Loucy (cell line): ENCODE data around the gene CPNE9.

ENCODE experiments used
- H2AFZ ChIP-seq: fragments of 200-600 bp; sonication (generic); 2 replicates; pipeline ENCODE4 v1.6.0; 2016; ENCODE audit warnings: antibody characterized with exemption, mild to moderate bottlenecking, low read length, moderate library complexity
- H3F3A ChIP-seq: fragments of 200-600 bp; 2 replicates; pipeline ENCODE4 v1.6.0; 2016; ENCODE audit warnings: antibody characterized with exemption, low read depth, mild to moderate bottlenecking
- H3K27me3 ChIP-seq: fragments of 200-600 bp; sonication (generic); 2 replicates; pipeline ENCODE4 v1.6.1; 2014; ENCODE audit warnings: low read length, mild to moderate bottlenecking; ENCODE audit not compliant: insufficient read depth, poor library complexity, severe bottlenecking
- H3K36me3 ChIP-seq: fragments of 200-600 bp; sonication (generic); 2 replicates; pipeline ENCODE4 v1.6.1; 2016; ENCODE audit warnings: low read length; ENCODE audit not compliant: insufficient read depth
- H3K4me1 ChIP-seq: fragments of 200-600 bp; sonication (generic); 2 replicates; pipeline ENCODE4 v1.5.1; 2014; ENCODE audit warnings: low read length, mild to moderate bottlenecking; ENCODE audit not compliant: insufficient read depth, poor library complexity, severe bottlenecking
- H3K4me2 ChIP-seq: fragments of 200-600 bp; sonication (generic); 2 replicates; pipeline ENCODE4 v1.6.0; 2014; ENCODE audit warnings: antibody characterized with exemption, low read length, low read depth, mild to moderate bottlenecking; ENCODE audit not compliant: poor library complexity, severe bottlenecking
- H3K4me3 ChIP-seq: fragments of 200-600 bp; sonication (generic); 2 replicates; pipeline ENCODE4 v1.5.1; 2014; ENCODE audit warnings: low read length, mild to moderate bottlenecking, mixed read lengths; ENCODE audit not compliant: poor library complexity, severe bottlenecking
- H3K79me2 ChIP-seq: fragments of 200-600 bp; sonication (generic); 2 replicates; pipeline ENCODE4 v1.6.1; 2014; ENCODE audit warnings: low read length; ENCODE audit not compliant: insufficient read depth
- H3K9ac ChIP-seq: fragments of 200-600 bp; sonication (generic); 2 replicates; pipeline ENCODE4 v1.6.0; 2014; ENCODE audit warnings: mild to moderate bottlenecking, low read depth, low read length, moderate library complexity; ENCODE audit not compliant: poor library complexity, severe bottlenecking
- H3K9me2 ChIP-seq: fragments of 200-600 bp; sonication (generic); replicated peaks from 2 replicates; pipeline ENCODE4 v1.6.1; 2016; ENCODE audit warnings: low read depth, low read length, mixed read lengths
- H3K9me3 ChIP-seq: fragments of 200-600 bp; sonication (generic); 2 replicates; pipeline ENCODE4 v1.6.1; 2014; ENCODE audit warnings: mild to moderate bottlenecking, antibody characterized with exemption, low read length, low read depth; ENCODE audit not compliant: insufficient read depth
- H4K20me1 ChIP-seq: fragments of 200-600 bp; sonication (generic); 2 replicates; pipeline ENCODE4 v1.6.0; 2014; ENCODE audit warnings: antibody characterized with exemption, low read length, mild to moderate bottlenecking; ENCODE audit not compliant: insufficient read depth, poor library complexity, severe bottlenecking
- CTCF ChIP-seq: fragments of 200-600 bp; sonication (generic); conservative IDR thresholded peaks from 2 replicates; pipeline ENCODE4 v1.5.1; 2014; ENCODE audit warnings: mild to moderate bottlenecking, antibody characterized with exemption, low read length
- EZH2phosphoT487 ChIP-seq: fragments of 200-600 bp; IDR thresholded peaks from 2 replicates; pipeline ENCODE4 v1.6.1; 2018; ENCODE audit warnings: antibody characterized with exemption, mild to moderate bottlenecking, moderate library complexity, borderline replicate concordance

CPNE9 gene

GRCh38 chr3:9727743-9728142 is 24.1 kb downstream of the CPNE9 start:
- peak overlapping the region; percentile 63 for H3K4me2 ChIP-seq

GRCh38 chr3:9729419-9729818 is 25.8 kb downstream of the CPNE9 start:
- H3K4me1 ChIP-seq = peaks cover 44% of the 10 kb centered on the region
- H3K4me2 ChIP-seq = no peak overlapping the region
- no peak overlapping the region for H3K9ac ChIP-seq
- H3K36me3 ChIP-seq = peaks cover 4% of the 10 kb centered on the region; the same call in 1 of the 2 replicates
- H3K9me2 ChIP-seq = no peaks in the 10 kb centered on the region
- TF ChIP-seq CTCF (no peak), EZH2phosphoT487 (no peak)
- H3K4me3 ChIP-seq = no peak overlapping the region
- H3K9me3 ChIP-seq = no peaks in the 10 kb centered on the region
- H3K27me3 ChIP-seq = peaks cover 6% of the 10 kb centered on the region
- peaks cover 33% of the 10 kb centered on the region for H3K79me2 ChIP-seq
- no peak overlapping the region for H2AFZ ChIP-seq
- peaks cover 7% of the 10 kb centered on the region; the same call in 1 of the 2 replicates for H3F3A ChIP-seq
- H4K20me1 ChIP-seq = peaks cover 28% of the 10 kb centered on the region

More at GRCh38 chr3:9727743-9728142, 24.1 kb downstream of the CPNE9 start:
- TF ChIP-seq EZH2phosphoT487 = no peak
- peaks cover 29% of the 10 kb centered on the region for H3K4me1 ChIP-seq
- H3F3A ChIP-seq = peaks cover 7% of the 10 kb centered on the region; the same call in 1 of the 2 replicates
- peaks cover 16% of the 10 kb centered on the region for H3K79me2 ChIP-seq
- no peaks in the 10 kb centered on the region for H3K9me3 ChIP-seq
- H3K4me3 ChIP-seq = peak overlapping the region; percentile 58
- H2AFZ ChIP-seq = peak overlapping the region; percentile 87
- peak overlapping the region; percentile 55 for H3K9ac ChIP-seq
- H3K27me3 ChIP-seq = peaks cover 6% of the 10 kb centered on the region
- peaks cover 12% of the 10 kb centered on the region for H4K20me1 ChIP-seq
- H3K36me3 ChIP-seq = no peaks in the 10 kb centered on the region
- no peaks in the 10 kb centered on the region for H3K9me2 ChIP-seq

- Histone ChIP-seq H4K20me1 (peaks cover 41% of the 10 kb centered on the region), H3K27me3 (peaks cover 6% of the 10 kb centered on the region), H3K4me1 (peaks cover 57% of the 10 kb centered on the region), H3K4me3 (peak overlapping the region; percentile 91), H3F3A (peaks cover 7% of the 10 kb centered on the region; the same call in 1 of the 2 replicates), H3K4me2 (peak overlapping the region; percentile 73), H3K9ac (peak overlapping the region; percentile 98), H3K79me2 (peaks cover 46% of the 10 kb centered on the region), H3K36me3 (peaks cover 16% of the 10 kb centered on the region), H3K9me3 (no peaks in the 10 kb centered on the region), H3K9me2 (no peaks in the 10 kb centered on the region), H2AFZ (peak overlapping the region; percentile 96)
- TF ChIP-seq EZH2phosphoT487 = no peak
- TF ChIP-seq CTCF = no peak
Measured at GRCh38 chr3:9730657-9731205, 27.1 kb downstream of the CPNE9 start.
